ENCODE data around the gene MUC6.

Gene MUC6

GRCh38 chr11:1015064-1015463, 21.5 kb downstream of the MUC6 start:
- no peaks in the 10 kb centered on the region; the same call in none of the 2 replicates for H3K4me1 ChIP-seq
- H3K4me3 ChIP-seq (ENCODE audit: low read depth, low read length), result no peak overlapping the region
- no peak for DNase-seq
- H3K27me3 ChIP-seq, result no peaks in the 10 kb centered on the region
- no peaks in the 10 kb centered on the region for H3K9me3 ChIP-seq
- peaks cover 14% of the 10 kb centered on the region for H3K36me3 ChIP-seq
- no peak for TF ChIP-seq CTCF (IDR thresholded peaks at IDR 0.05; ENCODE audit: low read depth, low read length)

- no peak for DNase-seq
- Histone ChIP-seq H3K36me3 (peaks cover 20% of the 10 kb centered on the region), H3K27me3 (no peaks in the 10 kb centered on the region), H3K4me1 (no peaks in the 10 kb centered on the region; the same call in none of the 2 replicates), H3K9me3 (no peaks in the 10 kb centered on the region), H3K4me3 (ENCODE audit: low read depth, low read length) (no peak overlapping the region)
- no peak for TF ChIP-seq CTCF (IDR thresholded peaks at IDR 0.05; ENCODE audit: low read depth, low read length)
These were observed 22.2 kb downstream of the MUC6 start for GRCh38 chr11:1014276-1014675.

GRCh38 chr11:1013631-1013935, 22.9 kb downstream of the MUC6 start:
- DNase-seq, result no peak
- Histone ChIP-seq H3K27me3 (no peaks in the 10 kb centered on the region), H3K4me1 (no peaks in the 10 kb centered on the region; the same call in none of the 2 replicates), H3K4me3 (ENCODE audit: low read depth, low read length) (no peak overlapping the region), H3K9me3 (no peaks in the 10 kb centered on the region), H3K36me3 (peaks cover 20% of the 10 kb centered on the region)
- no peak for TF ChIP-seq CTCF (IDR thresholded peaks at IDR 0.05; ENCODE audit: low read depth, low read length)

- H3K36me3 ChIP-seq, result peaks cover 20% of the 10 kb centered on the region
- H3K4me1 ChIP-seq, result no peaks in the 10 kb centered on the region; the same call in none of the 2 replicates
- DNase-seq, result peak; percentile 67
- H3K4me3 ChIP-seq (ENCODE audit: low read depth, low read length), result no peak overlapping the region
- no peak for TF ChIP-seq CTCF (IDR thresholded peaks at IDR 0.05; ENCODE audit: low read depth, low read length)
- H3K9me3 ChIP-seq, result no peaks in the 10 kb centered on the region
- H3K27me3 ChIP-seq, result no peaks in the 10 kb centered on the region
These were observed 23.5 kb downstream of the MUC6 start for GRCh38 chr11:1012740-1013630.

- no peaks in the 10 kb centered on the region for H3K9me3 ChIP-seq
- H3K4me1 ChIP-seq, result no peaks in the 10 kb centered on the region; the same call in none of the 2 replicates
- DNase-seq, result no peak
- peaks cover 20% of the 10 kb centered on the region for H3K36me3 ChIP-seq
- TF ChIP-seq CTCF (IDR thresholded peaks at IDR 0.05; ENCODE audit: low read depth, low read length), result no peak
- no peak overlapping the region for H3K4me3 ChIP-seq (ENCODE audit: low read depth, low read length)
- H3K27me3 ChIP-seq, result no peaks in the 10 kb centered on the region
These were observed 24.2 kb downstream of the MUC6 start for GRCh38 chr11:1012291-1012690.

GRCh38 chr11:1011320-1011698, 25.2 kb downstream of the MUC6 start:
- Histone ChIP-seq H3K4me1 (peaks cover under 1% of the 10 kb centered on the region), H3K9me3 (no peaks in the 10 kb centered on the region), H3K36me3 (peaks cover 20% of the 10 kb centered on the region), H3K27me3 (no peaks in the 10 kb centered on the region), H3K4me3 (ENCODE audit: low read depth, low read length) (no peak overlapping the region)
- no peak for TF ChIP-seq CTCF (IDR thresholded peaks at IDR 0.05; ENCODE audit: low read depth, low read length)
- no peak for DNase-seq

All from BE2C (cell line).